ENCODE results near the gene CCDC92. TPM values are rescaled to one million over a fixed set of nuclear protein-coding genes. Genes with fewer than 3 reads are reported as not detected.

Gene CCDC92
- polyA plus RNA-seq, 1 of the 3 experiments (the other 2 are of a cell fraction) = 53.5 TPM

- TF ChIP-seq, protein P1, sequence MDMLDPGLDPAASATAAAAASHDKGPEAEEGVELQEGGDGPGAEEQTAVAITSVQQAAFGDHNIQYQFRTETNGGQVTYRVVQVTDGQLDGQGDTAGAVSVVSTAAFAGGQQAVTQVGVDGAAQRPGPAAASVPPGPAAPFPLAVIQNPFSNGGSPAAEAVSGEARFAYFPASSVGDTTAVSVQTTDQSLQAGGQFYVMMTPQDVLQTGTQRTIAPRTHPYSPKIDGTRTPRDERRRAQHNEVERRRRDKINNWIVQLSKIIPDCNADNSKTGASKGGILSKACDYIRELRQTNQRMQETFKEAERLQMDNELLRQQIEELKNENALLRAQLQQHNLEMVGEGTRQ (IDR thresholded peaks at IDR 0.05; ENCODE audit: borderline replicate concordance, low read depth, low read length) = no peak
- TF ChIP-seq RCOR1 (IDR thresholded peaks at IDR 0.05; ENCODE audit: low read length) = no peak
These were observed 43.7 kb downstream of the CCDC92 start (continued) for GRCh38 chr12:123928897-123929296.

- Histone ChIP-seq H3K36me3 (replicated peaks in 1 of 2; ENCODE audit: control insufficient read depth in 1 of 2, insufficient read depth in 2 of 2, low read length in 1 of 2) (no peaks in the 10 kb centered on the region), H3K27ac (ENCODE audit: low read depth in 2 of 2, low read length in 1 of 2) (no peak overlapping the region), H3K4me1 (ENCODE audit: control insufficient read depth in 1 of 2, insufficient read depth in 2 of 2, low read depth in 1 of 2, low read length in 1 of 2) (no peaks in the 10 kb centered on the region; a peak in 1 of 4 replicates), H2AFZ (ENCODE audit: low read depth) (no peak overlapping the region), H3K9me2 (no peaks in the 10 kb centered on the region), H3K4me3 (ENCODE audit: low read depth in 2 of 2, low read length in 1 of 2) (no peak overlapping the region), H3K4me2 (no peak overlapping the region), H3K9ac (no peak overlapping the region), H3F3A (replicated peaks; ENCODE audit: insufficient read depth) (no peaks in the 10 kb centered on the region), H3K9me3 (no peaks in the 10 kb centered on the region), H3K79me2 (ENCODE audit: insufficient read depth) (no peaks in the 10 kb centered on the region), H3K27me3 (ENCODE audit: insufficient read depth) (no peaks in the 10 kb centered on the region), H4K20me1 (ENCODE audit: insufficient read depth) (no peaks in the 10 kb centered on the region)
- 71% methylated on average over 9 of the region's 15 CpGs for WGBS (ENCODE audit: low lambda C conversion rate)
- ChIA-PET CTCF (interaction anchor here (1.3 kb wide), 1 partner anchor 10 kb away, joined by 7 read pairs; no protein-coding TSS in a partner anchor), POLR2A (no interaction called here)
- no peak for TF ChIP-seq MAX (IDR thresholded peaks at IDR 0.05; ENCODE audit: low read depth)
- no peak for TF ChIP-seq JUND (IDR thresholded peaks at IDR 0.05)
- no peak for TF ChIP-seq MEF2A (IDR thresholded peaks at IDR 0.05; ENCODE audit: borderline replicate concordance, low read depth)
- TF ChIP-seq, protein P2, sequence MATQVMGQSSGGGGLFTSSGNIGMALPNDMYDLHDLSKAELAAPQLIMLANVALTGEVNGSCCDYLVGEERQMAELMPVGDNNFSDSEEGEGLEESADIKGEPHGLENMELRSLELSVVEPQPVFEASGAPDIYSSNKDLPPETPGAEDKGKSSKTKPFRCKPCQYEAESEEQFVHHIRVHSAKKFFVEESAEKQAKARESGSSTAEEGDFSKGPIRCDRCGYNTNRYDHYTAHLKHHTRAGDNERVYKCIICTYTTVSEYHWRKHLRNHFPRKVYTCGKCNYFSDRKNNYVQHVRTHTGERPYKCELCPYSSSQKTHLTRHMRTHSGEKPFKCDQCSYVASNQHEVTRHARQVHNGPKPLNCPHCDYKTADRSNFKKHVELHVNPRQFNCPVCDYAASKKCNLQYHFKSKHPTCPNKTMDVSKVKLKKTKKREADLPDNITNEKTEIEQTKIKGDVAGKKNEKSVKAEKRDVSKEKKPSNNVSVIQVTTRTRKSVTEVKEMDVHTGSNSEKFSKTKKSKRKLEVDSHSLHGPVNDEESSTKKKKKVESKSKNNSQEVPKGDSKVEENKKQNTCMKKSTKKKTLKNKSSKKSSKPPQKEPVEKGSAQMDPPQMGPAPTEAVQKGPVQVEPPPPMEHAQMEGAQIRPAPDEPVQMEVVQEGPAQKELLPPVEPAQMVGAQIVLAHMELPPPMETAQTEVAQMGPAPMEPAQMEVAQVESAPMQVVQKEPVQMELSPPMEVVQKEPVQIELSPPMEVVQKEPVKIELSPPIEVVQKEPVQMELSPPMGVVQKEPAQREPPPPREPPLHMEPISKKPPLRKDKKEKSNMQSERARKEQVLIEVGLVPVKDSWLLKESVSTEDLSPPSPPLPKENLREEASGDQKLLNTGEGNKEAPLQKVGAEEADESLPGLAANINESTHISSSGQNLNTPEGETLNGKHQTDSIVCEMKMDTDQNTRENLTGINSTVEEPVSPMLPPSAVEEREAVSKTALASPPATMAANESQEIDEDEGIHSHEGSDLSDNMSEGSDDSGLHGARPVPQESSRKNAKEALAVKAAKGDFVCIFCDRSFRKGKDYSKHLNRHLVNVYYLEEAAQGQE (IDR thresholded peaks at IDR 0.05; ENCODE audit: low read depth, low read length) = no peak
- TF ChIP-seq POLR2AphosphoS5 (IDR thresholded peaks at IDR 0.05; ENCODE audit: low read depth, low read length) = no peak
- no peak for TF ChIP-seq PBX3 (IDR thresholded peaks at IDR 0.05)
- no peak for TF ChIP-seq TCF12 (IDR thresholded peaks at IDR 0.05)
- DNase-seq = no peak
These were observed 44.3 kb downstream of the CCDC92 start for GRCh38 chr12:123928274-123928865.

- Histone ChIP-seq H3K27me3 (ENCODE audit: insufficient read depth) (no peaks in the 10 kb centered on the region), H3K36me3 (replicated peaks in 1 of 2; ENCODE audit: control insufficient read depth in 1 of 2, insufficient read depth in 2 of 2, low read length in 1 of 2) (no peaks in the 10 kb centered on the region), H3K4me3 (ENCODE audit: low read depth in 2 of 2, low read length in 1 of 2) (no peak overlapping the region), H3K4me2 (no peak overlapping the region), H3K9ac (no peak overlapping the region), H3F3A (replicated peaks; ENCODE audit: insufficient read depth) (no peaks in the 10 kb centered on the region), H2AFZ (ENCODE audit: low read depth) (no peak overlapping the region), H3K4me1 (ENCODE audit: control insufficient read depth in 1 of 2, insufficient read depth in 2 of 2, low read depth in 1 of 2, low read length in 1 of 2) (no peaks in the 10 kb centered on the region; a peak in 1 of 4 replicates), H3K9me2 (no peaks in the 10 kb centered on the region), H3K27ac (ENCODE audit: low read depth in 2 of 2, low read length in 1 of 2) (no peak overlapping the region), H4K20me1 (ENCODE audit: insufficient read depth) (no peaks in the 10 kb centered on the region), H3K9me3 (no peaks in the 10 kb centered on the region), H3K79me2 (ENCODE audit: insufficient read depth) (no peaks in the 10 kb centered on the region)
- TF ChIP-seq ZBTB33 (IDR thresholded peaks at IDR 0.05; ENCODE audit: borderline replicate concordance, low read depth) (no peak), TEAD4 (IDR thresholded peaks at IDR 0.05; ENCODE audit: borderline replicate concordance, insufficient read depth) (no peak), MXI1 (IDR thresholded peaks at IDR 0.05; ENCODE audit: low read depth, low read length) (no peak), RAD21 (IDR thresholded peaks at IDR 0.05; ENCODE audit: low read length) (no peak), TAF1 (IDR thresholded peaks at IDR 0.05; ENCODE audit: borderline replicate concordance, low read depth, low read length) (no peak), NFIC (IDR thresholded peaks at IDR 0.05; ENCODE audit: borderline replicate concordance) (no peak), YY1 (IDR thresholded peaks at IDR 0.05; ENCODE audit: low read depth) (no peak)
- TF ChIP-seq, protein P1 (IDR thresholded peaks at IDR 0.05; ENCODE audit: borderline replicate concordance, low read depth, low read length) = no peak
- CTCF ChIA-PET = no interaction called here
- DNase-seq = no peak
- 61% methylated on average over 4 of the region's 4 CpGs for WGBS (ENCODE audit: low lambda C conversion rate)
- POLR2A ChIA-PET = no interaction called here
These were observed 48.1 kb downstream of the CCDC92 start for GRCh38 chr12:123924539-123924938.

All from SK-N-SH (cell line).